Transverse colon (tissue), 4 donors: ENCODE measurements around the gene PTTG2. TPM values are rescaled to one million over a fixed set of nuclear protein-coding genes. Genes with fewer than 3 reads are reported as not detected.

Experiments
- DNase-seq: peaks from one replicate; pipeline ENCODE4 v3.0.0-alpha.2; 2019
- H3K27ac ChIP-seq, 4 donors: fragments of 200-600 bp; sonication (generic); 2 replicates each; pipeline ENCODE4 v1.5.1; 2016 to 2018; ENCODE audit warnings: inconsistent platforms in 4 of 4
- H3K27me3 ChIP-seq: fragments of 200-600 bp; sonication (generic); 2 replicates; pipeline ENCODE4 v1.5.1; 2017; ENCODE audit warnings: inconsistent platforms
- H3K36me3 ChIP-seq, 4 donors: fragments of 200-600 bp; sonication (generic); 2 replicates each; pipeline ENCODE4 v1.5.1; 2017 to 2019; ENCODE audit warnings: inconsistent platforms in 4 of 4
- H3K4me1 ChIP-seq, 4 donors: fragments of 200-600 bp; sonication (generic); 2 replicates each; pipeline ENCODE4 v1.5.1; 2017 to 2020; ENCODE audit warnings: inconsistent platforms in 4 of 4
- H3K4me3 ChIP-seq, 4 donors: fragments of 200-600 bp; sonication (generic); 1 replicate in 1 of 4; 2 replicates in 3 of 4; pipeline versions ENCODE4 v1.5.1 to v1.6.1; 2017 to 2019; ENCODE audit warnings: inconsistent platforms in 4 of 4
- H3K9me3 ChIP-seq, 2 donors: fragments of 200-600 bp; sonication (generic); 2 replicates each; pipeline ENCODE4 v1.5.1; 2017 to 2019; ENCODE audit warnings: inconsistent platforms in 2 of 2
- EP300 ChIP-seq: sonication (generic); formaldehyde crosslinking; IDR thresholded peaks from one replicate; pipeline ENCODE4 v1.6.1; 2017; ENCODE audit warnings: antibody characterized with exemption, low read depth
- POLR2A ChIP-seq: fragments of 450-650 bp; IDR thresholded peaks from one replicate; pipeline ENCODE4 v1.6.1; 2016; ENCODE audit warnings: antibody characterized with exemption, mild to moderate bottlenecking, moderate library complexity
- POLR2AphosphoS5 ChIP-seq, 3 donors: sonication (generic); formaldehyde crosslinking; IDR thresholded peaks; one replicate each; pipeline ENCODE4 v1.6.1; 2016; ENCODE audit warnings: antibody characterized with exemption in 3 of 3
- WGBS, 2 donors: methylation state at CpG; one replicate each; pipeline ENCODE4 v1.1.5; 2018; ENCODE audit warnings: low coverage in 1 of 2; 5-methylcytosine and 5-hydroxymethylcytosine counted together
- in situ Hi-C, 4 donors: fragments of 200-750 bp; cut with MboI; loops; one replicate each; pipeline versions ENCODE4 v1.15.0 to v1.15.1; 2017; ENCODE audit warnings: low sequenced_read_pairs in 3 of 4, low pct_ligation_motif_present in 1 of 4, low pct_unique_long_range_greater_than_20kb in 1 of 4
- intact Hi-C: fragments of 100-400 bp; cut with DNase I; formaldehyde crosslinking; loops from one replicate; pipeline ENCODE4 v1.15.1; 2023; ENCODE audit warnings: low total_unique reads
- total RNA-seq, 4 donors: library from RNA; depleted of rRNA; stranded (reverse); fragments of >200 nt; gene quantifications; one replicate each; pipeline ENCODE4 v1.1.0, GENCODE V29; 2016
- TF ChIP-seq, protein P1 (sequence below), 5 experiments: fragments of 200-600 bp in 3 of 5; fragments of 450-650 bp in 2 of 5; sonication (generic) in 3 of 5; IDR thresholded peaks; 1 replicate in 2 of 5; 2 replicates in 3 of 5; pipeline ENCODE4 v1.5.1; 2016 to 2017; ENCODE audit warnings: antibody characterized with exemption in 5 of 5, inconsistent platforms in 3 of 5, mild to moderate bottlenecking in 2 of 5, moderate library complexity in 1 of 5

PTTG2 gene
- total RNA-seq, 4 donors from 2014 or later = 2.6 to 3.8 TPM; not detected in 2

DNA sequence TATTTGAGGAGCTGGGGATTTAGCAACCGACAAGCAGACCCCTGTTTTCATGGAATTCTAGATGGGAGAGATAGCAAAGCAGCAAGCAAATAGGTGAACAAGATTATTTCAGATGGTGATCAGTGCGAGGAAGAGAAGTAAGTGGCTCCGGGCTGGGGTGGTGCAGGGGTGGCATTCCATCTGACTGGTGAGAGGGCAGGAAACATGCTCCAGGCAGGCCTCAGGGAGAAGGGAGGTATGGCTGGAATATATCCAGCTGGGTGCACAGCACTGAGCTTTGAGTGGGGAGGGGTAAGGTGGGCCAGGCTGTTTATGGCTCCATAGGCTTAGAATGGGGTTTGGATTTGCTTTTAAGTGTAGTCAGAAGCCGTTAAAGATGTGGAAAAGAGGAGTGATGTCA is 21.2 kb downstream of the PTTG2 start:
- 61 to 65% methylated on average over 2 to 4 of the region's 4 CpGs for WGBS, 2 donors
- TF ChIP-seq POLR2AphosphoS5 (IDR thresholded peaks at IDR 0.05) (no peak), EP300 (no peak), POLR2A (no peak)
- TF ChIP-seq, protein P1, sequence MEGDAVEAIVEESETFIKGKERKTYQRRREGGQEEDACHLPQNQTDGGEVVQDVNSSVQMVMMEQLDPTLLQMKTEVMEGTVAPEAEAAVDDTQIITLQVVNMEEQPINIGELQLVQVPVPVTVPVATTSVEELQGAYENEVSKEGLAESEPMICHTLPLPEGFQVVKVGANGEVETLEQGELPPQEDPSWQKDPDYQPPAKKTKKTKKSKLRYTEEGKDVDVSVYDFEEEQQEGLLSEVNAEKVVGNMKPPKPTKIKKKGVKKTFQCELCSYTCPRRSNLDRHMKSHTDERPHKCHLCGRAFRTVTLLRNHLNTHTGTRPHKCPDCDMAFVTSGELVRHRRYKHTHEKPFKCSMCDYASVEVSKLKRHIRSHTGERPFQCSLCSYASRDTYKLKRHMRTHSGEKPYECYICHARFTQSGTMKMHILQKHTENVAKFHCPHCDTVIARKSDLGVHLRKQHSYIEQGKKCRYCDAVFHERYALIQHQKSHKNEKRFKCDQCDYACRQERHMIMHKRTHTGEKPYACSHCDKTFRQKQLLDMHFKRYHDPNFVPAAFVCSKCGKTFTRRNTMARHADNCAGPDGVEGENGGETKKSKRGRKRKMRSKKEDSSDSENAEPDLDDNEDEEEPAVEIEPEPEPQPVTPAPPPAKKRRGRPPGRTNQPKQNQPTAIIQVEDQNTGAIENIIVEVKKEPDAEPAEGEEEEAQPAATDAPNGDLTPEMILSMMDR (IDR thresholded peaks at IDR 0.05) = no peak
- H3K4me1 ChIP-seq = peaks cover 4 to 49% (median 37%) of the 10 kb centered on the region in 4 donors
- peak overlapping the region in 3 of 4 donors; percentile 61 to 97 (median 62) for H3K27ac ChIP-seq
- intact Hi-C loops (no loop called here), in situ Hi-C loops (no loop called here)
- H3K36me3 ChIP-seq = no peaks in the 10 kb centered on the region
- DNase-seq = no peak
- H3K4me3 ChIP-seq = no peak overlapping the region
- no peaks in the 10 kb centered on the region for H3K27me3 ChIP-seq
- H3K9me3 ChIP-seq = no peaks in the 10 kb centered on the region

DNA sequence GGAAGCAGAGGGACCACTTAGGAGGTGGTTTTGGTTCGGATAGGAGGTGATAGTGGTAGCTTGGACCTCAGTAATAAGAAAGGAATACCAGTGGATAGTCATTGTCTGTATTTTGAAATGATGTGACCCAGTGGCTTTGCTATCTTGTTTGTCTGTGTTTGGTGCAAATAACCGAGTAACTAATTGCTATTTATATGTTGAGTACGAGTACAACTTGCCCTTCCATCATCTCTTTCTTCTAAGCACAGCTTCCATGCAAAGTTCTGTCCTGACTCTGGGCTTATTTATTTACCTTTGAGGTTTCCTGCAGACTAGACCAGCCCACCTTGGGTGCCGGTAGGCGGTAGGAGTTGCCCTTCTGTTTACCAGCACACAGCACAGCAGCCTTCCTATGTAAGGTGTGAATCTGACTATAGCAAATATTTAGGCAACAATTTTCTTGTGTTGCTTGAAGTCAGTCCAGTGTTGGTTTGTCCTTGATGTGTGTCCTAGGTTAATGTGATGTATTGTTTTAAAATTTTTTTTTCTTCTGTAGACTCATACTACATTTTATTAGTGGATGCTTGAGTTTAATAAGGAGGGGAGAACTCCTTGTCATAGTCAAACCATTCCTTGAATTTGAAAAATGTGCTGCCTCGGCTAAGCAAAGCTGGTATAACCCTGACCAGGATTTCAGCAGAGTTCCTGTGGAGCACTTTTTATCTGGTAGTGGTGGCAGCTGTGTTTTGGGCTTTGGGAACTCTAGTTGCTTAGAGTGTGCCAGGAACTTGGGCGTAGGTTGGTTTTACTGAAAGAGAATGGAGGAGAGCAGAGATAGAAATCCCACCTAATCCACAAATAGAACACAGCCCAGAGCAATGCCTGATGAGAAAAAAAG is 21.9 kb downstream of the PTTG2 start:
- no peaks in the 10 kb centered on the region for H3K36me3 ChIP-seq
- no peaks in the 10 kb centered on the region for H3K9me3 ChIP-seq
- no peak overlapping the region for H3K4me3 ChIP-seq
- intact Hi-C loops (no loop called here), in situ Hi-C loops (no loop called here)
- no peaks in the 10 kb centered on the region for H3K27me3 ChIP-seq
- peaks cover 4 to 44% (median 32%) of the 10 kb centered on the region in 4 donors for H3K4me1 ChIP-seq
- H3K27ac ChIP-seq = peak overlapping the region; percentile 42 to 97 (median 62)
- no peak for TF ChIP-seq POLR2AphosphoS5 (IDR thresholded peaks at IDR 0.05)
- TF ChIP-seq, protein P1 (IDR thresholded peaks at IDR 0.05) = no peak
- TF ChIP-seq POLR2A = no peak
- TF ChIP-seq EP300 = no peak
- WGBS, 2 donors = 59 to 62% methylated on average over 4 to 7 of the region's 7 CpGs
- DNase-seq = no peak

DNA sequence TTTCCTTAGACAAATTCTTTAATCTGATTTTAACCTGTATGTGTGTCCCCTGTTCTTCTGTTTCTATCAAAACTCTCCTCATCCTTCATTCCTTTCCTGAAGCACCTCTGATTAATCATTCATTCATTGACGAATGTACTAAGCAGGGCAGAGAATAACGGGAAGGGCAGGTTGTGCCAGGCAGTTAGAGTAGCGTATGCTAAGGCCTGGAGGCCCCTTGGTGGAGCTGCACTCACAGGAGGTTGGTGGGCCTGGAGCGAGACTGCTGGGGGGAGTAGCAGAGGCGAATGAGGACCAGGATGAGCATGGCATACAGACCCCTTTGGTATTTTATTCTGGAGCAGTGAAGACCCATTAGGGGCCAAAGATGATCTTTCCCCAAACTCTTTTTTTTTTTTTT is 22.5 kb downstream of the PTTG2 start:
- Histone ChIP-seq H3K4me3 (no peak overlapping the region), H3K9me3 (no peaks in the 10 kb centered on the region), H3K36me3 (no peaks in the 10 kb centered on the region), H3K27me3 (no peaks in the 10 kb centered on the region), H3K4me1 (peaks cover 4 to 43% (median 32%) of the 10 kb centered on the region in 4 donors), H3K27ac (peak overlapping the region; percentile 42 to 97 (median 62))
- no peak for DNase-seq
- TF ChIP-seq, protein P1 (IDR thresholded peaks at IDR 0.05) = no peak
- TF ChIP-seq EP300 (no peak), POLR2AphosphoS5 (IDR thresholded peaks at IDR 0.05) (no peak), POLR2A (no peak)
- intact Hi-C loops = no loop called here
- 57 to 71% methylated on average over 1 to 5 of the region's 5 CpGs for WGBS, 2 donors
- in situ Hi-C loops = no loop called here

DNA sequence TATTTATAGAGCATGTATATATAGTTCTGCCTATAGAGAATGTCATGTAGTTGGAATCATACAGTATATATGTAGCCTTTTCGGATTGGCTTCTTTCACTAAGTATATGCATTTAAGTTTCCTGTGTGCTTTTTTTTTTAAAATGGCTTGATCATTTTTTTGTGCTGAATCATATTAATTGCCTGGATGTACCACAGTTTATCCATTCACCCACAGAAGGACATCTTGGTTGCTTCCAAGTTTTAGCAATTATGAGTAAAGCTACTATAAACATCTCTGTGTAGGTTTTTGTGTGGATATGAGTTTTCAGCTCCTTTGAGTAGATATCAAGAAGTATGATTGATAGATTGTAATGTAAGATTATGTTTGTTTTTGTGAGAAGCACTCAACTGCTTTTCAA is 23.8 kb downstream of the PTTG2 start:
- peaks cover 4 to 33% (median 22%) of the 10 kb centered on the region in 4 donors for H3K4me1 ChIP-seq
- no peaks in the 10 kb centered on the region for H3K36me3 ChIP-seq
- peak overlapping the region in 3 of 4 donors; percentile 61 to 97 (median 62) for H3K27ac ChIP-seq
- no peak overlapping the region for H3K4me3 ChIP-seq
- WGBS, 2 donors = 89 to 100% methylated on average over 1 of the region's 1 CpG
- no peaks in the 10 kb centered on the region for H3K27me3 ChIP-seq
- no peaks in the 10 kb centered on the region for H3K9me3 ChIP-seq
- no peak for TF ChIP-seq POLR2AphosphoS5 (IDR thresholded peaks at IDR 0.05)
- no peak for TF ChIP-seq POLR2A
- TF ChIP-seq EP300 = no peak
- TF ChIP-seq, protein P1 (IDR thresholded peaks at IDR 0.05) = no peak
- in situ Hi-C loops (no loop called here), intact Hi-C loops (no loop called here)
- no peak for DNase-seq
